ENCODE measurements around the gene NKX2-3.

DNA sequence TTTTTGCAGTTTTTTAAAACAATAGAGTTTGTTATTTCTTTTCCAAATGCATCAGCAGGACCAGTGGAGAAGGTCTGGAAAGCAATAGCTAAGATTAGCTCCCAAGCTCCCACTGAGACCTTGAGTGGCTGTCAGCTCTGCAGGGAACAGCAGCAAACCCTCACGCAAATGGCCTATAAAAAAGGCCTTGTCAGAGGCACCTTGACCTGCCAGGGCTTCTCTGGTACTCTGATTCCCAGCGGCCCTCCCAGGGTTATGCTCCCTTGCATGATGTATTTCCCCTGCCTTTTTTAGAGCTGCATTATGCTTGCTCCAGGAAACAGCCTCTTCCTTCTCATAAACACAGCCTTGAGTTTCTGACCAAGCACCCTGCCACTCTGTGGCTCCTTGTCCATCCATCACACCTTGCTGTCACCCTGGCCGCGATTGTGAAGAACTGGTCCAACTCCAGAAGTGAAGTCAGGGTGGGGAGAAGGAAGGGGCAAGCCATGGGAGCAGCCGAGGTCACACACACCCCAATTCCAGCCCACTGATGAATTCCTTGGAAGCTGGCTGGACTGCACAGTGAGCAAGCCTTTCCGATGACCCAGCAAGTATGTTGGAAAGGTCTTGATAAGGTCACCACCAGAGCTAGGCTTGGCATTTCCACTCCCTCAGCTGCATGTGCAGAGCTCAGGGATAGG lies 35.3 kb upstream of the NKX2-3 start:
- TF ChIP-seq, protein P1, sequence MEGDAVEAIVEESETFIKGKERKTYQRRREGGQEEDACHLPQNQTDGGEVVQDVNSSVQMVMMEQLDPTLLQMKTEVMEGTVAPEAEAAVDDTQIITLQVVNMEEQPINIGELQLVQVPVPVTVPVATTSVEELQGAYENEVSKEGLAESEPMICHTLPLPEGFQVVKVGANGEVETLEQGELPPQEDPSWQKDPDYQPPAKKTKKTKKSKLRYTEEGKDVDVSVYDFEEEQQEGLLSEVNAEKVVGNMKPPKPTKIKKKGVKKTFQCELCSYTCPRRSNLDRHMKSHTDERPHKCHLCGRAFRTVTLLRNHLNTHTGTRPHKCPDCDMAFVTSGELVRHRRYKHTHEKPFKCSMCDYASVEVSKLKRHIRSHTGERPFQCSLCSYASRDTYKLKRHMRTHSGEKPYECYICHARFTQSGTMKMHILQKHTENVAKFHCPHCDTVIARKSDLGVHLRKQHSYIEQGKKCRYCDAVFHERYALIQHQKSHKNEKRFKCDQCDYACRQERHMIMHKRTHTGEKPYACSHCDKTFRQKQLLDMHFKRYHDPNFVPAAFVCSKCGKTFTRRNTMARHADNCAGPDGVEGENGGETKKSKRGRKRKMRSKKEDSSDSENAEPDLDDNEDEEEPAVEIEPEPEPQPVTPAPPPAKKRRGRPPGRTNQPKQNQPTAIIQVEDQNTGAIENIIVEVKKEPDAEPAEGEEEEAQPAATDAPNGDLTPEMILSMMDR (IDR thresholded peaks at IDR 0.05), result no peak
- no peak for TF ChIP-seq EP300 (IDR thresholded peaks at IDR 0.05)
